Measurements from ENCODE around the gene FARP1. TPM values are rescaled to one million over a fixed set of nuclear protein-coding genes. Genes with fewer than 3 reads are reported as not detected.

FARP1 gene
- total and polyA plus RNA-seq, 2 of the 8 experiments (the other 6 are each of a cell fraction or from before 2014, with no cell fraction given) = 24.7 to 104 TPM

- ChIA-PET POLR2A (ENCODE audit: partially characterized antibody) (interaction anchor here (1.4 to 1.6 kb wide), 2 partner anchors 9 to 10 kb away, joined by 3 to 4 read pairs; no protein-coding TSS in a partner anchor), CTCF (ENCODE audit: partially characterized antibody) (interaction anchor here (0.9 to 2.7 kb wide), 7 partner anchors 10 to 584 kb away, joined by 3 to 14 read pairs (median 3); no protein-coding TSS in a partner anchor)
- no peak overlapping the region for H3K27ac ChIP-seq (ENCODE audit: low read depth, low read length)
- no peaks in the 10 kb centered on the region for H3K27me3 ChIP-seq (replicated peaks in 1 of 4; ENCODE audit: control insufficient read depth in 3 of 4, extremely low read depth in 1 of 4, insufficient read depth in 3 of 4, low read length in 3 of 4)
- no peak overlapping the region for H3K4me2 ChIP-seq (ENCODE audit: insufficient read depth in 1 of 2, low read depth in 2 of 2, low read length in 2 of 2)
- H4K5ac ChIP-seq (ENCODE audit: insufficient read length, low read depth, low read length) = no peak overlapping the region
- no peaks in the 10 kb centered on the region for H3K79me2 ChIP-seq (ENCODE audit: control insufficient read depth in 1 of 2, insufficient read depth in 2 of 2, low read length in 2 of 2)
- peaks cover 2 to 4% of the 10 kb centered on the region in 2 experiments for H4K20me1 ChIP-seq (replicated peaks in 1 of 2; ENCODE audit: control insufficient read depth in 1 of 2, insufficient read depth in 2 of 2, low read length in 2 of 2)
- no peak overlapping the region for H3K14ac ChIP-seq (ENCODE audit: insufficient read length)
- no peak overlapping the region for H2BK15ac ChIP-seq (ENCODE audit: low read length)
- no peak overlapping the region for H3K4me3 ChIP-seq (ENCODE audit: extremely low read depth in 1 of 4, insufficient read depth in 2 of 4, low read depth in 3 of 4, low read length in 4 of 4)
- H4K8ac ChIP-seq (ENCODE audit: extremely low read depth, insufficient read depth, low read length) = no peak overlapping the region
- H2BK5ac ChIP-seq (ENCODE audit: low read depth, low read length) = no peak overlapping the region
- no peak overlapping the region for H2BK20ac ChIP-seq (ENCODE audit: low read length)
- H3K36me3 ChIP-seq (ENCODE audit: control insufficient read depth in 2 of 4, insufficient read depth in 4 of 4, low read length in 3 of 4) = peaks cover 0 to 6% (median 2%) of the 10 kb centered on the region in 4 experiments; a peak in 4 of 8 replicates
- FAIRE-seq (no peak), DNase-seq (ENCODE audit: low read depth in 1 of 2, low spot score in 2 of 2) (no peak)
- no peak overlapping the region for H2AK5ac ChIP-seq (ENCODE audit: low read depth, low read length)
- no peak overlapping the region for H2BK12ac ChIP-seq (ENCODE audit: low read depth, low read length)
- no peak overlapping the region for H3K9ac ChIP-seq (replicated peaks in 1 of 4; ENCODE audit: extremely low read depth in 1 of 4, low read depth in 3 of 4, low read length in 3 of 4)
- H3K9me3 ChIP-seq (ENCODE audit: insufficient read depth in 2 of 2, low read depth in 1 of 2, low read length in 1 of 2) = no peaks in the 10 kb centered on the region
- no peak overlapping the region for H3K23ac ChIP-seq (ENCODE audit: insufficient read length)
- no peaks in the 10 kb centered on the region for H3K79me1 ChIP-seq (ENCODE audit: low read depth, low read length)
- H3K4ac ChIP-seq (replicated peaks; ENCODE audit: insufficient read length, low read depth, low read length) = no peak overlapping the region
- H3K4me1 ChIP-seq (replicated peaks in 1 of 4; ENCODE audit: control insufficient read depth in 3 of 4, insufficient read depth in 4 of 4, low read length in 3 of 4) = peaks cover 0 to 3% (median under 1%) of the 10 kb centered on the region in 4 experiments; a peak in 3 of 7 replicates
- H3K18ac ChIP-seq (ENCODE audit: extremely low read depth, low read length) = no peak overlapping the region
- H3K56ac ChIP-seq (replicated peaks; ENCODE audit: insufficient read length, low read depth, low read length) = no peak overlapping the region
- H3K23me2 ChIP-seq (ENCODE audit: low read depth, low read length) = no peaks in the 10 kb centered on the region
- H2AFZ ChIP-seq (ENCODE audit: low read length) = no peak overlapping the region
- no peak overlapping the region for H2BK120ac ChIP-seq (replicated peaks; ENCODE audit: low read depth, low read length)
- 96% methylated on average over 25 of the region's 25 CpGs; no CpG with 5 or more reads in 1 of the 2 experiments for WGBS, 2 experiments (ENCODE audit: extremely low coverage in 1 of 2, insufficient coverage in 1 of 2, insufficient read length in 1 of 2, insufficient replicate concordance in 2 of 2, low coverage in 1 of 2, low lambda C conversion rate in 2 of 2, missing lambda C conversion rate in 1 of 2)
- no peak overlapping the region for H4K91ac ChIP-seq (replicated peaks; ENCODE audit: insufficient read length, low read length)
- TF ChIP-seq EZH2 (IDR thresholded peaks at IDR 0.05; ENCODE audit: low read depth, low read length, severe bottlenecking) = no peak
- TF ChIP-seq SIN3A (conservative IDR thresholded peaks at IDR 0.05 in 1 of 2, IDR thresholded peaks at IDR 0.05 in 1 of 2; ENCODE audit: low read depth in 1 of 2, low read length in 2 of 2) = no peak
- no peak for TF ChIP-seq RNF2 (IDR thresholded peaks at IDR 0.05; ENCODE audit: borderline replicate concordance, low read depth, low read length, missing control alignments, poor library complexity, severe bottlenecking)
- no peak for TF ChIP-seq RAD21 (IDR thresholded peaks at IDR 0.05 in 1 of 2, conservative IDR thresholded peaks at IDR 0.05 in 1 of 2; ENCODE audit: low read depth in 2 of 2, low read length in 2 of 2)
- TF ChIP-seq HDAC6 (IDR thresholded peaks at IDR 0.05; ENCODE audit: low read depth, low read length) = no peak
- no peak for TF ChIP-seq KDM5A (IDR thresholded peaks at IDR 0.05; ENCODE audit: low read length)
- no peak for TF ChIP-seq E2F6 (IDR thresholded peaks at IDR 0.05)
- no peak; the same call in 1 of the 2 replicates for TF ChIP-seq POLR2AphosphoS5 (IDR thresholded peaks at IDR 0.05; ENCODE audit: low read depth, low read length)
- TF ChIP-seq NRF1 (IDR thresholded peaks at IDR 0.05; ENCODE audit: low read depth, low read length) = no peak
- no peak for TF ChIP-seq MAFK (IDR thresholded peaks at IDR 0.05; ENCODE audit: low read depth, low read length)
Observed at GRCh38 chr13:98440390-98441055, 297.6 kb downstream of the FARP1 start.

Data from H1 (cell line).